ENCODE data around the gene APEH. TPM values are rescaled to one million over a fixed set of nuclear protein-coding genes. Genes with fewer than 3 reads are reported as not detected.
"Not testable (repeated sequence)": the region's sequence is repeated elsewhere in the genome, so short reads cannot be mapped to it uniquely, and the experiment has no call there.

APEH gene
- total and polyA plus RNA-seq, 4 experiments from 2014 or later = 100 to 140 (median 133) TPM

GRCh38 chr3:49674497-49674983 is 389 bp downstream of the APEH start:
- CTCF ChIA-PET (ENCODE audit: partially characterized antibody) = interaction anchor here (2.9 kb wide), 1 partner anchor 134 kb away, joined by 15 read pairs; no protein-coding TSS in a partner anchor
- peaks cover 38% of the 10 kb centered on the region for H3K36me3 ChIP-seq (ENCODE audit: insufficient read depth, low read length)
- H3K4me3 Mint-ChIP-seq = peak overlapping the region; percentile 90 to 99 (median 94)
- H3K4me1 ChIP-seq (ENCODE audit: insufficient read depth, low read length) = peaks cover 32% of the 10 kb centered on the region
- no peaks in the 10 kb centered on the region for H3K27me3 ChIP-seq (ENCODE audit: insufficient read depth, low read length)
- H3K9me3 Mint-ChIP-seq = no peaks in the 10 kb centered on the region
- no peaks in the 10 kb centered on the region for H3K9me3 ChIP-seq (ENCODE audit: control insufficient read depth in 1 of 2, low read length in 2 of 2)
- H3K4me3 ChIP-seq (ENCODE audit: low read length in 2 of 2) = peak overlapping the region; percentile 48 to 75
- peaks cover 25 to 39% of the 10 kb centered on the region in 2 donors for H3K36me3 Mint-ChIP-seq
- H3K27ac ChIP-seq (ENCODE audit: low read depth, low read length) = peak overlapping the region; percentile 77
- peak overlapping the region; percentile 29 to 99 (median 89) for H3K27ac Mint-ChIP-seq
- intact Hi-C loops (cut with micrococcal nuclease) = loop anchor here (1.0 to 10.0 kb wide), 6 partner anchors 15 to 332 kb away; partner anchors contain the start of genes DAG1, GMPPB, MST1 and RBM6
- H3K27me3 Mint-ChIP-seq = no peaks in the 10 kb centered on the region
- POLR2A ChIA-PET (ENCODE audit: partially characterized antibody) = interaction anchor here (0.6 to 4.0 kb wide), 4 partner anchors 44 to 580 kb away, joined by 3 to 85 read pairs (median 3); partner anchors contain the start of genes QRICH1 and USP4
- peak in 1 of 5 donors; percentile 58 for DNase-seq
- H3K4me1 Mint-ChIP-seq = peaks cover 20 to 50% (median 34%) of the 10 kb centered on the region in 4 donors

- Histone ChIP-seq H3K4me1 (ENCODE audit: insufficient read depth, low read length) (peaks cover 32% of the 10 kb centered on the region), H3K4me3 (ENCODE audit: low read length in 2 of 2) (no peak overlapping the region), H3K36me3 (ENCODE audit: insufficient read depth, low read length) (peaks cover 51% of the 10 kb centered on the region), H3K27me3 (ENCODE audit: insufficient read depth, low read length) (no peaks in the 10 kb centered on the region), H3K9me3 (ENCODE audit: control insufficient read depth in 1 of 2, low read length in 2 of 2) (no peaks in the 10 kb centered on the region), H3K27ac (ENCODE audit: low read depth, low read length) (no peak overlapping the region)
- Mint-ChIP-seq H3K27ac (peak overlapping the region in 1 of 7 donors; percentile 98), H3K9me3 (no peaks in the 10 kb centered on the region), H3K4me1 (peaks cover 24 to 50% (median 38%) of the 10 kb centered on the region in 4 donors), H3K36me3 (peaks cover 36 to 53% of the 10 kb centered on the region in 2 donors), H3K27me3 (no peaks in the 10 kb centered on the region), H3K4me3 (peak overlapping the region in 5 of 8 donors; percentile 34 to 43 (median 38))
- CTCF ChIA-PET (ENCODE audit: partially characterized antibody) = interaction anchor here (2.9 kb wide), 1 partner anchor 136 kb away, joined by 15 read pairs; no protein-coding TSS in a partner anchor
- POLR2A ChIA-PET (ENCODE audit: partially characterized antibody) = interaction anchor here (1.2 kb wide), 1 partner anchor 582 kb away, joined by 3 read pairs; the partner anchor contains the start of gene QRICH1
- intact Hi-C loops (cut with micrococcal nuclease) = loop anchor here (10.0 kb wide), 1 partner anchor 261 kb away; the partner anchor contains the start of genes RHOA and TCTA
- no peak for DNase-seq
Measured at GRCh38 chr3:49675912-49676311, 1.8 kb downstream of the APEH start.

- POLR2A ChIA-PET (ENCODE audit: partially characterized antibody) = no interaction called here
- H3K4me1 ChIP-seq (ENCODE audit: insufficient read depth, low read length) = peaks cover 11% of the 10 kb centered on the region
Measured at GRCh38 chr3:49680493-49681231, 6.5 kb downstream of the APEH start.

GRCh38 chr3:49681232-49681522 is 7.0 kb downstream of the APEH start:
- ChIA-PET POLR2A (ENCODE audit: partially characterized antibody) (no interaction called here), CTCF (ENCODE audit: partially characterized antibody) (no interaction called here)
- Histone ChIP-seq H3K9me3 (ENCODE audit: control insufficient read depth in 1 of 2, low read length in 2 of 2) (no peaks in the 10 kb centered on the region), H3K27ac (ENCODE audit: low read depth, low read length) (no peak overlapping the region), H3K4me1 (ENCODE audit: insufficient read depth, low read length) (peaks cover 6% of the 10 kb centered on the region), H3K4me3 (ENCODE audit: low read length in 2 of 2) (no peak overlapping the region), H3K36me3 (ENCODE audit: insufficient read depth, low read length) (peaks cover 77% of the 10 kb centered on the region), H3K27me3 (ENCODE audit: insufficient read depth, low read length) (no peaks in the 10 kb centered on the region)
- no peak overlapping the region for H3K4me3 Mint-ChIP-seq
- peaks cover 7 to 18% (median 9%) of the 10 kb centered on the region in 4 donors for H3K4me1 Mint-ChIP-seq
- no peak for DNase-seq
- H3K9me3 Mint-ChIP-seq = no peaks in the 10 kb centered on the region
- intact Hi-C loops (cut with micrococcal nuclease) = no loop called here
- no peak overlapping the region for H3K27ac Mint-ChIP-seq
- no peaks in the 10 kb centered on the region for H3K27me3 Mint-ChIP-seq
- H3K36me3 Mint-ChIP-seq = peaks cover 28 to 54% of the 10 kb centered on the region in 2 donors

More at GRCh38 chr3:49680493-49681231, 6.5 kb downstream of the APEH start:
- no peaks in the 10 kb centered on the region for H3K9me3 Mint-ChIP-seq
- Histone ChIP-seq H3K27ac (ENCODE audit: low read depth, low read length) (no peak overlapping the region), H3K4me3 (ENCODE audit: low read length in 2 of 2) (no peak overlapping the region), H3K9me3 (ENCODE audit: control insufficient read depth in 1 of 2, low read length in 2 of 2) (no peaks in the 10 kb centered on the region), H3K27me3 (ENCODE audit: insufficient read depth, low read length) (no peaks in the 10 kb centered on the region), H3K36me3 (ENCODE audit: insufficient read depth, low read length) (peaks cover 82% of the 10 kb centered on the region)
- H3K27me3 Mint-ChIP-seq = no peaks in the 10 kb centered on the region
- H3K4me3 Mint-ChIP-seq = no peak overlapping the region
- peaks cover 34 to 57% of the 10 kb centered on the region in 2 donors for H3K36me3 Mint-ChIP-seq
- peaks cover 10 to 23% (median 12%) of the 10 kb centered on the region in 4 donors for H3K4me1 Mint-ChIP-seq
- CTCF ChIA-PET (ENCODE audit: partially characterized antibody) = no interaction called here
- no peak for DNase-seq
- intact Hi-C loops (cut with micrococcal nuclease) = no loop called here
- H3K27ac Mint-ChIP-seq = no peak overlapping the region

- ChIA-PET CTCF (ENCODE audit: partially characterized antibody) (no interaction called here), POLR2A (ENCODE audit: partially characterized antibody) (no interaction called here)
- Histone ChIP-seq H3K4me3 (ENCODE audit: low read length in 2 of 2) (no peak overlapping the region), H3K36me3 (ENCODE audit: insufficient read depth, low read length) (peaks cover 74% of the 10 kb centered on the region), H3K27me3 (ENCODE audit: insufficient read depth, low read length) (no peaks in the 10 kb centered on the region), H3K9me3 (ENCODE audit: control insufficient read depth in 1 of 2, low read length in 2 of 2) (no peaks in the 10 kb centered on the region), H3K27ac (ENCODE audit: low read depth, low read length) (no peak overlapping the region), H3K4me1 (ENCODE audit: insufficient read depth, low read length) (peaks cover 3% of the 10 kb centered on the region)
- Mint-ChIP-seq H3K4me3 (no peak overlapping the region), H3K9me3 (no peaks in the 10 kb centered on the region), H3K4me1 (peaks cover 6 to 14% (median 8%) of the 10 kb centered on the region in 4 donors), H3K27me3 (no peaks in the 10 kb centered on the region), H3K36me3 (peaks cover 26 to 53% of the 10 kb centered on the region in 2 donors), H3K27ac (no peak overlapping the region)
- no peak for DNase-seq
- intact Hi-C loops (cut with micrococcal nuclease) = no loop called here
Measured at GRCh38 chr3:49681543-49681942, 7.4 kb downstream of the APEH start.

- CTCF ChIA-PET (ENCODE audit: partially characterized antibody) = no interaction called here
- H3K36me3 Mint-ChIP-seq = peaks cover 15 to 41% of the 10 kb centered on the region in 2 donors
- H3K4me3 ChIP-seq (ENCODE audit: low read length in 2 of 2) = no peak overlapping the region
- intact Hi-C loops (cut with micrococcal nuclease) = no loop called here
- H3K9me3 Mint-ChIP-seq = no peaks in the 10 kb centered on the region
- no peaks in the 10 kb centered on the region for H3K4me1 ChIP-seq (ENCODE audit: insufficient read depth, low read length)
- H3K27me3 ChIP-seq (ENCODE audit: insufficient read depth, low read length) = no peaks in the 10 kb centered on the region
- peaks cover 0 to 2% of the 10 kb centered on the region in 2 donors for H3K27me3 Mint-ChIP-seq
- H3K27ac ChIP-seq (ENCODE audit: low read depth, low read length) = no peak overlapping the region
- H3K4me1 Mint-ChIP-seq = peaks cover 5 to 15% (median 10%) of the 10 kb centered on the region in 4 donors
- H3K9me3 ChIP-seq (ENCODE audit: control insufficient read depth in 1 of 2, low read length in 2 of 2) = no peaks in the 10 kb centered on the region
- H3K4me3 Mint-ChIP-seq = no peak overlapping the region
- POLR2A ChIA-PET (ENCODE audit: partially characterized antibody) = no interaction called here
- H3K36me3 ChIP-seq (ENCODE audit: insufficient read depth, low read length) = peaks cover 57% of the 10 kb centered on the region
- no peak overlapping the region for H3K27ac Mint-ChIP-seq
- DNase-seq = no peak
Measured at GRCh38 chr3:49683162-49683561, 9.0 kb downstream of the APEH start.

GRCh38 chr3:49684453-49684852 is 10.3 kb downstream of the APEH start:
- POLR2A ChIA-PET (ENCODE audit: partially characterized antibody); H3K4me1 ChIP-seq (ENCODE audit: insufficient read depth, low read length); DNase-seq; CTCF ChIA-PET (ENCODE audit: partially characterized antibody); H3K27me3 Mint-ChIP-seq; H3K4me3 ChIP-seq (ENCODE audit: low read length in 2 of 2); H3K9me3 Mint-ChIP-seq; intact Hi-C loops (cut with micrococcal nuclease); H3K27ac ChIP-seq (ENCODE audit: low read depth, low read length); H3K27me3 ChIP-seq (ENCODE audit: insufficient read depth, low read length); H3K9me3 ChIP-seq (ENCODE audit: control insufficient read depth in 1 of 2, low read length in 2 of 2): not testable (repeated sequence)
- H3K4me1 Mint-ChIP-seq = peaks cover 7 to 25% (median 13%) of the 10 kb centered on the region in 4 donors
- H3K27ac Mint-ChIP-seq = peak overlapping the region in 3 of 7 donors; percentile 7 to 57 (median 47)
- peaks cover 45% of the 10 kb centered on the region for H3K36me3 ChIP-seq (ENCODE audit: insufficient read depth, low read length)
- peak overlapping the region in 1 of 8 donors; percentile 15 for H3K4me3 Mint-ChIP-seq
- peaks cover 12 to 40% of the 10 kb centered on the region in 2 donors for H3K36me3 Mint-ChIP-seq

Measured in CD4-positive, alpha-beta memory T cell (primary cell).